Cardiac muscle cell (in vitro differentiated cells and primary cell): ENCODE results near the gene C19orf85. TPM values are rescaled to one million over a fixed set of nuclear protein-coding genes. Genes with fewer than 3 reads are reported as not detected.

ENCODE experiments used
- DNase-seq, 2 donors: peaks; one replicate each; pipeline versions ENCODE4 v3.0.0 to v3.0.0-alpha.2; 2010 to 2017; ENCODE audit warnings: low read depth in 1 of 2, low spot score in 1 of 2
- H3K27ac ChIP-seq: fragments of 200-600 bp; sonication (generic); 2 replicates; pipeline ENCODE4 v1.5.1; 2016
- H3K27me3 ChIP-seq: fragments of 200-600 bp; sonication (generic); 2 replicates; pipeline ENCODE4 v1.6.0; 2016; ENCODE audit warnings: control low read depth
- H3K36me3 ChIP-seq: fragments of 200-600 bp; sonication (generic); 2 replicates; pipeline ENCODE4 v1.5.1; 2016; ENCODE audit warnings: control low read depth
- H3K4me1 ChIP-seq: fragments of 200-600 bp; sonication (generic); 2 replicates; pipeline ENCODE4 v1.8.1; 2017; ENCODE audit warnings: low read depth, mild to moderate bottlenecking, mixed run types
- H3K4me3 ChIP-seq: fragments of 200-600 bp; sonication (generic); 2 replicates; pipeline ENCODE4 v1.5.1; 2016; ENCODE audit warnings: mild to moderate bottlenecking
- H3K9me3 ChIP-seq: fragments of 200-600 bp; sonication (generic); 2 replicates; pipeline ENCODE4 v1.5.1; 2017; ENCODE audit warnings: low read depth, mild to moderate bottlenecking, control low read depth
- CTCF ChIP-seq: IDR thresholded peaks from 2 replicates; pipeline ENCODE4 v1.5.1; 2012; ENCODE audit warnings: low read depth, mild to moderate bottlenecking, low read length
- polyA plus RNA-seq: library from polyadenylated mRNA; unstranded; fragments of >200 nt; fragmentation: Nextera tagmentation; extraction: Ambion mirVana; gene quantifications from 2 replicates; pipeline ENCODE4 v1.2.1, GENCODE V29; 2016
- total RNA-seq: library from RNA; depleted of rRNA; stranded (reverse); fragments of >200 nt; gene quantifications from 2 replicates; pipeline ENCODE4 v1.2.3, GENCODE V29; 2016

The C19orf85 gene
- total and polyA plus RNA-seq, 2 experiments from 2014 or later: not detected

GRCh38 chr19:55491546-55492360 is 27.2 kb upstream of the C19orf85 start:
- Histone ChIP-seq H3K36me3 (no peaks in the 10 kb centered on the region), H3K4me3 (no peak overlapping the region), H3K27ac (no peak overlapping the region), H3K27me3 (no peaks in the 10 kb centered on the region), H3K4me1 (peaks cover 18% of the 10 kb centered on the region), H3K9me3 (no peaks in the 10 kb centered on the region)
- DNase-seq: no peak
- TF ChIP-seq CTCF: no peak

- H3K27me3 ChIP-seq: no peaks in the 10 kb centered on the region
- H3K27ac ChIP-seq: no peak overlapping the region
- H3K4me3 ChIP-seq: no peak overlapping the region
- no peaks in the 10 kb centered on the region for H3K36me3 ChIP-seq
- no peaks in the 10 kb centered on the region for H3K9me3 ChIP-seq
- H3K4me1 ChIP-seq: peaks cover 23% of the 10 kb centered on the region
- no peak for TF ChIP-seq CTCF
- DNase-seq: peak in 1 of 2 donors; percentile 42
Observed at GRCh38 chr19:55490478-55491432, 26.2 kb upstream of the C19orf85 start.

GRCh38 chr19:55489711-55490477 is 25.3 kb upstream of the C19orf85 start:
- Histone ChIP-seq H3K36me3 (no peaks in the 10 kb centered on the region), H3K4me1 (peaks cover 23% of the 10 kb centered on the region), H3K9me3 (no peaks in the 10 kb centered on the region), H3K27ac (no peak overlapping the region), H3K4me3 (no peak overlapping the region), H3K27me3 (no peaks in the 10 kb centered on the region)
- no peak for DNase-seq
- no peak for TF ChIP-seq CTCF

GRCh38 chr19:55488986-55489710 is 24.6 kb upstream of the C19orf85 start:
- peak in 1 of 2 donors; percentile 38 for DNase-seq
- Histone ChIP-seq H3K27me3 (no peaks in the 10 kb centered on the region), H3K27ac (no peak overlapping the region), H3K9me3 (no peaks in the 10 kb centered on the region), H3K4me3 (no peak overlapping the region), H3K4me1 (peaks cover 23% of the 10 kb centered on the region), H3K36me3 (no peaks in the 10 kb centered on the region)
- no peak for TF ChIP-seq CTCF
